ENCODE results near the gene PUS1.

The PUS1 gene

GRCh38 chr12:131990066-131990979 is 61.2 kb downstream of the PUS1 start:
- DNase-seq (ENCODE audit: low read depth in 3 of 3): no peak

- no peak for DNase-seq (ENCODE audit: low read depth in 3 of 3)
These were observed 61.9 kb downstream of the PUS1 start for GRCh38 chr12:131990980-131991305.

GRCh38 chr12:131991816-131992430 is 62.8 kb downstream of the PUS1 start:
- no peak for DNase-seq (ENCODE audit: low read depth in 3 of 3)

- DNase-seq (ENCODE audit: low read depth in 3 of 3): no peak
These were observed 65.5 kb downstream of the PUS1 start for GRCh38 chr12:131994589-131994988.
